Gastrocnemius medialis (tissue), 4 donors: ENCODE data around the gene LRMDA.

Experiments
- POLR2A ChIP-seq, 2 donors: fragments of 450-650 bp; IDR thresholded peaks; one replicate each; pipeline ENCODE4 v1.6.1; 2017; ENCODE audit warnings: antibody characterized with exemption in 2 of 2, mild to moderate bottlenecking in 2 of 2, moderate library complexity in 2 of 2
- TF ChIP-seq, protein P1 (sequence below), 5 experiments: fragments of 450-650 bp in 3 of 5; fragments of 200-600 bp in 2 of 5; sonication (generic) in 2 of 5; IDR thresholded peaks in 4 of 5; conservative IDR thresholded peaks in 1 of 5; 1 replicate in 4 of 5; 2 replicates in 1 of 5; pipeline ENCODE4 v1.5.1; 2016 to 2019; ENCODE audit warnings: antibody characterized with exemption in 5 of 5, mild to moderate bottlenecking in 3 of 5, moderate library complexity in 3 of 5

DNA sequence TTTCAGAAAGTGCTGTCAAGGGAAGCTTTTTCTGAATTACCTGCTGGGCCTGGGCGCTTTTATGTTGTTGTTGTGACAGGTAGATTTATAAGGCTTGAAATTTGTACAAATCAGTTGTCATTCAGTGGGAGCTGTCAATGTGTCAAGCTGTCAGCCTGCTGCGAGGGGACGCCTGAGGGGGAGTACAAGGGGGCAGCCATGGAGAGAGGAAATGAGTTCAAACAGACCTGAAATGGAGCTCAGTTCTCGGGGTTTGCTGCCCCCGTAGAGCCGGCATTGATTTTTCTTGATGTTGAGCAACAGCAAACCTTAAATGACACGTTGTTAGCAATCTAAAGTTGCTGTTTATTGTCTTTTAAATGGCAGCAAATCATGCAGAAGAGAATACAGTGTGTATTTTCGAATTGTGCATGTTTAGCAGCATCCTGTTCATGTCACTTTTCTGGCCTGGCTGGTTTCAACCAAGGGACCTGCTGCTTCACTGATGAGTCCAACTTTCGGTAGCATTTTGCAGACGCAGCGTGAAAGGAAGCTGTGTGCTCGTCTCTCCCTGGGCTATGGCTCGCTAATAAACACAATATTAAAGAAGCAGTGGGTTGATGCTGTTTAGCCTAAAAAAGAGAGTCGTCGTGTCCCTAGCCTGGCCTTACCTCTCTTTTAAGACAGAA lies 166.5 kb downstream of the LRMDA start:
- TF ChIP-seq, protein P1, sequence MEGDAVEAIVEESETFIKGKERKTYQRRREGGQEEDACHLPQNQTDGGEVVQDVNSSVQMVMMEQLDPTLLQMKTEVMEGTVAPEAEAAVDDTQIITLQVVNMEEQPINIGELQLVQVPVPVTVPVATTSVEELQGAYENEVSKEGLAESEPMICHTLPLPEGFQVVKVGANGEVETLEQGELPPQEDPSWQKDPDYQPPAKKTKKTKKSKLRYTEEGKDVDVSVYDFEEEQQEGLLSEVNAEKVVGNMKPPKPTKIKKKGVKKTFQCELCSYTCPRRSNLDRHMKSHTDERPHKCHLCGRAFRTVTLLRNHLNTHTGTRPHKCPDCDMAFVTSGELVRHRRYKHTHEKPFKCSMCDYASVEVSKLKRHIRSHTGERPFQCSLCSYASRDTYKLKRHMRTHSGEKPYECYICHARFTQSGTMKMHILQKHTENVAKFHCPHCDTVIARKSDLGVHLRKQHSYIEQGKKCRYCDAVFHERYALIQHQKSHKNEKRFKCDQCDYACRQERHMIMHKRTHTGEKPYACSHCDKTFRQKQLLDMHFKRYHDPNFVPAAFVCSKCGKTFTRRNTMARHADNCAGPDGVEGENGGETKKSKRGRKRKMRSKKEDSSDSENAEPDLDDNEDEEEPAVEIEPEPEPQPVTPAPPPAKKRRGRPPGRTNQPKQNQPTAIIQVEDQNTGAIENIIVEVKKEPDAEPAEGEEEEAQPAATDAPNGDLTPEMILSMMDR (IDR thresholded peaks at IDR 0.05 in 4 of 5, conservative IDR thresholded peaks at IDR 0.05 in 1 of 5) = no peak
- no peak for TF ChIP-seq POLR2A (IDR thresholded peaks at IDR 0.05)
